Measurements from ENCODE around the gene GSS. TPM values are rescaled to one million over a fixed set of nuclear protein-coding genes. Genes with fewer than 3 reads are reported as not detected.

The GSS gene
- total RNA-seq, 1 donor from 2014 or later, result 30.0 TPM

DNA sequence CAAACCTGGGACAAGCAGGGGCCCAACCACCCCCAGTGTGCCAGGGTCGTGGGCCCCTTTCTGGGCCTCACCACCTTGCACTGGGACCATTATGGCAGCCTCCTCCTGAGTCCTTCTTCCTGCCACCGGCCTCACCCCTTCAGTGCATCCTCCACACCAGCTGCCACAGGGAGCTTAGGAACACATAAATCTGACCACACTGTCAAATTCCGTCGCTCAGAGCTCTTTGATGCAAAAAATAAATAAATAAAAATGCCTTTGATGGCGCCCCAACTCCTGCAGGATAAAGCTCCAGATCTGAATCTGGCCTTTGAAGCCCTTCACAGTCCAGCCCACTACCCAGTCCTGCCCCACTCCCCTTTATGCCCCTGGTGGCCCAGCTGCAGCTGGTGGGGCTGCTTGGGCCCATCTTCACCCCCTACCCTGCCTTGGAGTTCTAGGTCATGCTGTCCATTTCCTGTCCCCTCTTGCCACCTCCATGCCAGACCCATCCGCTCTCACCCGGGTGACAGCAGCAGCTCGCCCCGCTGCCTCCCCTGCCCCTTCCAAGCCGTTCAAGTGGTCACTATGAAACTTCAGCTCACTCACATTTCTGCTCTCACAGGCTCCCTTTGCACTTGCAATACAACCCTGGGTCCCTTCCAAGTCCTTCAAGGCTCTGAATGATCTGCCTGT lies 16.1 kb upstream of the GSS start:
- ATAC-seq (no peak), DNase-seq (no peak)
- intact Hi-C loops (cut with DNase I), result no loop called here
- H3K4me1 ChIP-seq, result no peaks in the 10 kb centered on the region
- no peaks in the 10 kb centered on the region for H3K9me3 ChIP-seq
- no peak overlapping the region for H3K27ac ChIP-seq
- H3K4me3 ChIP-seq, result no peak overlapping the region
- H3K27me3 ChIP-seq, result no peaks in the 10 kb centered on the region
- TF ChIP-seq, protein P1, sequence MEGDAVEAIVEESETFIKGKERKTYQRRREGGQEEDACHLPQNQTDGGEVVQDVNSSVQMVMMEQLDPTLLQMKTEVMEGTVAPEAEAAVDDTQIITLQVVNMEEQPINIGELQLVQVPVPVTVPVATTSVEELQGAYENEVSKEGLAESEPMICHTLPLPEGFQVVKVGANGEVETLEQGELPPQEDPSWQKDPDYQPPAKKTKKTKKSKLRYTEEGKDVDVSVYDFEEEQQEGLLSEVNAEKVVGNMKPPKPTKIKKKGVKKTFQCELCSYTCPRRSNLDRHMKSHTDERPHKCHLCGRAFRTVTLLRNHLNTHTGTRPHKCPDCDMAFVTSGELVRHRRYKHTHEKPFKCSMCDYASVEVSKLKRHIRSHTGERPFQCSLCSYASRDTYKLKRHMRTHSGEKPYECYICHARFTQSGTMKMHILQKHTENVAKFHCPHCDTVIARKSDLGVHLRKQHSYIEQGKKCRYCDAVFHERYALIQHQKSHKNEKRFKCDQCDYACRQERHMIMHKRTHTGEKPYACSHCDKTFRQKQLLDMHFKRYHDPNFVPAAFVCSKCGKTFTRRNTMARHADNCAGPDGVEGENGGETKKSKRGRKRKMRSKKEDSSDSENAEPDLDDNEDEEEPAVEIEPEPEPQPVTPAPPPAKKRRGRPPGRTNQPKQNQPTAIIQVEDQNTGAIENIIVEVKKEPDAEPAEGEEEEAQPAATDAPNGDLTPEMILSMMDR (IDR thresholded peaks at IDR 0.05), result no peak
- H3K36me3 ChIP-seq, result no peaks in the 10 kb centered on the region

DNA sequence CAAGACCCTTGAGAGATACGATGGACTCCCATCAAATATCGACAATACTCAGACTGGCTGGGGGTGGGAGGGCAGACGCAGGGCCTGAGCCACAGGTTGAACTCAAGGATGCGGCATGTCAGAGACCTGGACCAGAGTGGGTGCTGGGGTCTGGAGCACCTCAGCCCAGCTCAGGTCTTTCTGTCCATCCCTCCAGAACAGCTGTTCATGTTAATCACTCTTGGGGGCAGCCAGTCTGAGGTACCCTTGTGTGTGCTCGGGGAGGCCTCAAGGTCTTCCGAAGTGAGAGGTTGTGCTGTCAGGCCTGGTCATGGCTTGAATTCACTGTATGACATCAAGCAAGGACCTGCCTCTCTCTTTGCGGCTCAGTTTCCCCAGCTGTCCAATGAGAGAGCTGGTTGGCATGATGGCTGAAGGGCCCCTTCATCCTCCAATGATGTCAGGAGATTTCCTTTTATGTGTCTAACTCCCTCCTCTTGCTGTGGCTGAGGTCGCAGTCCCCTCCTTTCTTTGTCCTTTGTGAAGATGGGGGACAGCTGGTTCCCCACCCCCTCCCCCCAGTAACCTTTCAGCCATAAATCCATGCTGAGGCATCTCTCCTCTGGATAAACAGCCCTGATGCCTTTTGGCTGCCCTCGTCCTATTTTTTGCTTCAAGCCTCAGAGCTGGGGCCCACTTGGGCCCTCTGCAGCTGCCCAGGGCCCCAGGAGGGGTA lies 15.4 kb upstream of the GSS start:
- intact Hi-C loops (cut with DNase I), result no loop called here
- ATAC-seq (no peak), DNase-seq (no peak)
- TF ChIP-seq, protein P1 (IDR thresholded peaks at IDR 0.05), result no peak
- Histone ChIP-seq H3K27me3 (no peaks in the 10 kb centered on the region), H3K4me1 (no peaks in the 10 kb centered on the region), H3K9me3 (no peaks in the 10 kb centered on the region), H3K4me3 (no peak overlapping the region), H3K36me3 (no peaks in the 10 kb centered on the region), H3K27ac (no peak overlapping the region)

DNA sequence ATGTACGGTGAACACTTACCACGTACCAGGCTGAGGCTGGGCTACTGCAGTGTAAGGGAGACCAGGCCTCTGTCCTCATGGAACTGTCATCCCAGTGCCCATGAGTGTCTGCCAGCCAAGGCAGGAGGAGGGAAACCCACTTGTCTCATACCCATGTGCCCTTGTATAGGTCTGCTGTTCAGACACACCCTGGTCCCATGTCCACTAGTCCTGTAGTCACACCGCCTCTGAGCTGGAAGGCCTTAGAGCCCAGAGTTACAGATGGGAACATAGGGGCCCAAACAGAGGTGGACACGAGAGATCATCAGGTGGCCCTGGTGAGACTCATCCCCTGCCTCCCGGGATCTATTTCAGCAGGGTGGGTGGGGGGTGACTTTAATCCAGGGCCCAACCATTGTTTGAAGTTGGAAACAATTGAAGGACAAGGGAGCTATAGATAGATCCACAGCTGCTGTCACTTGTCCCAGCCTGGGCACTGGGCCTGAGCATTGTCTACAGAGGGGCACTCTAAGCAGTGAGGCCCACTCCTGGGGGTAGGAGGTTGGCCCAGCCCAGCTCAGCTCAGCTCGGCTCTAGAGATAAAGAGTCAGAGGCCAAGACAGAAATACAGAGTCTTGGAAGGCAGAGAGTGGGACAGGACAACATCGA lies 14.7 kb upstream of the GSS start:
- Histone ChIP-seq H3K36me3 (no peaks in the 10 kb centered on the region), H3K27ac (no peak overlapping the region), H3K4me3 (no peak overlapping the region), H3K27me3 (no peaks in the 10 kb centered on the region), H3K9me3 (no peaks in the 10 kb centered on the region), H3K4me1 (no peaks in the 10 kb centered on the region)
- no peak for DNase-seq
- intact Hi-C loops (cut with DNase I), result no loop called here
- no peak for ATAC-seq
- TF ChIP-seq, protein P1 (IDR thresholded peaks at IDR 0.05), result no peak

DNA sequence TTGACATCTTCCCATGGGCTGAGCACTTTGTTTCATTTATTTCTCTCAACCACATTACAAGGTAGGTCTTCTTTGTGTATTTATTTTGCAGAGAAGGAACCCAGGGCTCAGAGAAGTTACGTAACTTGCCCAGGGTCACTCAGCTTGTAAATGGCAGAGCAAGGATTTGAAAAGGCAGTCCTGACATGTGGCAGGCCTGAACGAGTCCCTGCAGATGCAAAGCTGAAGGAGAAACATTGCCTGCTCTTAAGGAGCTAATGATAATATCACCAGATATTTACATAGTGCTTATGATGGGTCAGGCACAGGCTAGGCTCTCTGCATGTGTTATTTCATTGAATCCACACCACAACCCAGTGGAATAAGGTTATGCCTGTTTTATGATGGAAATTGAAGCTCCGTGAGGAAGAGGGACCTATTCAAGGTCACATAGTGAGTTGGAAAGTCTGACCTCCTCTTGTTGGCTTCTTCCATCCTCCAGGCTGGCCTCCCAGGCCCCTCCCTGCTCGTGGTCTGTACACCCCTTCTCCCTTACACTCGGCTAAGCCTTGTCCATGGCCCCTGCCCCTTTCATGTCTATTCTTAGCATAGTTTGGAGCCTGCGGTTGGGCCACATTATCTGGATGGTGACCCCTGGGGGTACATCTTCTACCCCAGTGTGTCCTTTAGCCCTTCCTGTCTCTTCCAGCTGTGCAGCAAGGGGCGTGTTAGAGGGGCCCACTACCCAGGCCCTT lies 12.6 kb upstream of the GSS start:
- no peaks in the 10 kb centered on the region for H3K27me3 ChIP-seq
- no peaks in the 10 kb centered on the region for H3K4me1 ChIP-seq
- H3K9me3 ChIP-seq, result no peaks in the 10 kb centered on the region
- H3K4me3 ChIP-seq, result no peak overlapping the region
- DNase-seq (no peak), ATAC-seq (no peak)
- TF ChIP-seq, protein P1 (IDR thresholded peaks at IDR 0.05), result no peak
- intact Hi-C loops (cut with DNase I), result no loop called here
- no peaks in the 10 kb centered on the region for H3K36me3 ChIP-seq
- no peak overlapping the region for H3K27ac ChIP-seq

DNA sequence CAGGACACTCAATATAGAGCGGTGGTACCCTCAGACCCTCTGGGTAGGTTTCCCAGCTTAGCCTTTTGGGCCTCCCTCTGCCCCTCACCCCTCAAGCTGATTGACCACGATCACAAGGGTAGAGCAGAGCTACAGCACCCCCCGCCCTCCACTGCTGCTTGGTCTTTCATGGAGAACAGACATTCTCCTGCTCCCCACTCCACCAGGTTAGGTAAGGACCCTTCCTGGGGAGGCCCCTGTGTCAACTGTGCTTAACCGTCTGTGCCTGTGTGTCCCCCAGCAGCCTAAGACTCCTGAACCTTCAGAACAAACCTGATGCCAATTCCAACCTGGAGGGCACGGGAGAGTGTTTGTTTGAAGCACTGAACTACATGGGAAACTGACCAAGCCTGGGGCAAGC lies 11.8 kb upstream of the GSS start:
- Histone ChIP-seq H3K27ac (no peak overlapping the region), H3K27me3 (no peaks in the 10 kb centered on the region), H3K9me3 (no peaks in the 10 kb centered on the region), H3K4me1 (no peaks in the 10 kb centered on the region), H3K4me3 (no peak overlapping the region), H3K36me3 (no peaks in the 10 kb centered on the region)
- DNase-seq, result no peak
- TF ChIP-seq, protein P1 (IDR thresholded peaks at IDR 0.05), result no peak
- ATAC-seq, result no peak
- intact Hi-C loops (cut with DNase I), result no loop called here
